CD14-positive monocyte (primary cell): ENCODE results near the gene TLE7. TPM values are rescaled to one million over a fixed set of nuclear protein-coding genes. Genes with fewer than 3 reads are reported as not detected.

ENCODE experiments used
- DNase-seq, 3 donors: peaks; one replicate each; pipeline ENCODE4 v3.0.0-alpha.2; 2011 to 2022
- H2AFZ ChIP-seq: 2 replicates; pipeline ENCODE4 v1.6.0; 2012; ENCODE audit warnings: mild to moderate bottlenecking, low read depth, low read length, inconsistent platforms; ENCODE audit not compliant: insufficient read depth, poor library complexity, severe bottlenecking
- H3K27ac ChIP-seq, 2 donors: 1 replicate in 1 of 2; 2 replicates in 1 of 2; pipeline ENCODE4 v1.5.1; 2012 to 2013; ENCODE audit warnings: low read length in 2 of 2, control low read depth in 1 of 2, inconsistent platforms in 1 of 2, low read depth in 1 of 2, mild to moderate bottlenecking in 1 of 2
- H3K27me3 ChIP-seq, 2 donors: one replicate each; pipeline versions ENCODE4 v1.6.0 to v1.6.1; 2011 to 2013; ENCODE audit warnings: low read length in 2 of 2; ENCODE audit not compliant: control insufficient read depth in 2 of 2, insufficient read depth in 2 of 2
- H3K36me3 ChIP-seq, 2 donors: replicated peaks in 1 of 2; 1 replicate in 1 of 2; 2 replicates in 1 of 2; pipeline versions ENCODE4 v1.5.1 to v1.6.1; 2012 to 2013; ENCODE audit warnings: low read length in 2 of 2, control low read depth in 1 of 2, inconsistent platforms in 1 of 2, mild to moderate bottlenecking in 1 of 2; ENCODE audit not compliant: insufficient read depth in 2 of 2, control insufficient read depth in 1 of 2
- H3K4me1 ChIP-seq, 2 donors: 1 replicate in 1 of 2; 2 replicates in 1 of 2; pipeline versions ENCODE4 v1.5.1 to v1.6.1; 2012 to 2013; ENCODE audit warnings: low read length in 2 of 2, control low read depth in 1 of 2, inconsistent platforms in 1 of 2, mild to moderate bottlenecking in 1 of 2, moderate library complexity in 1 of 2; ENCODE audit not compliant: insufficient read depth in 2 of 2, control insufficient read depth in 1 of 2
- H3K4me2 ChIP-seq: replicated peaks from 2 replicates; pipeline ENCODE3; 2012; ENCODE audit warnings: low read length, moderate library complexity, mild to moderate bottlenecking; ENCODE audit not compliant: poor library complexity, severe bottlenecking; ENCODE audit errors: extremely low read depth
- H3K4me3 ChIP-seq, 3 experiments: fragments of 200-600 bp in 1 of 3; sonication (generic) in 1 of 3; replicated peaks in 1 of 3; 1 replicate in 2 of 3; 2 replicates in 1 of 3; pipeline ENCODE4 v1.5.1; 2011 to 2013; ENCODE audit warnings: low read length in 3 of 3, mild to moderate bottlenecking in 3 of 3, control low read depth in 2 of 3, low read depth in 2 of 3, inconsistent platforms in 1 of 3, moderate library complexity in 1 of 3
- H3K79me2 ChIP-seq: 2 replicates; pipeline ENCODE4 v1.6.0; 2012; ENCODE audit warnings: mild to moderate bottlenecking, control low read depth, inconsistent platforms, low read length, moderate library complexity; ENCODE audit not compliant: insufficient read depth
- H3K9ac ChIP-seq: 2 replicates; pipeline ENCODE4 v1.6.0; 2017; ENCODE audit warnings: low read length, mild to moderate bottlenecking; ENCODE audit not compliant: insufficient read depth, poor library complexity, severe bottlenecking
- H3K9me3 ChIP-seq, 2 donors: replicated peaks in 1 of 2; 1 replicate in 1 of 2; 2 replicates in 1 of 2; pipeline versions ENCODE4 v1.5.1 to v1.6.1; 2012 to 2013; ENCODE audit warnings: low read length in 2 of 2, control low read depth in 1 of 2; ENCODE audit not compliant: control insufficient read depth in 1 of 2, insufficient read depth in 1 of 2
- H4K20me1 ChIP-seq: 2 replicates; pipeline ENCODE4 v1.6.0; 2012; ENCODE audit warnings: mild to moderate bottlenecking, low read length, control low read depth, moderate library complexity; ENCODE audit not compliant: insufficient read depth
- H3K27ac Mint-ChIP-seq, 7 donors: one replicate each; pipeline ENCODE4 v1.8.0; 2020; ENCODE audit warnings: mild to moderate bottlenecking in 7 of 7, mixed read lengths in 7 of 7, moderate library complexity in 6 of 7, inconsistent platforms in 2 of 7
- H3K27me3 Mint-ChIP-seq, 3 donors: one replicate each; pipeline ENCODE4 v1.8.0; 2021 to 2022; ENCODE audit warnings: low read depth in 3 of 3, mild to moderate bottlenecking in 3 of 3, mixed read lengths in 3 of 3, moderate library complexity in 3 of 3, inconsistent platforms in 1 of 3
- H3K36me3 Mint-ChIP-seq, 2 donors: one replicate each; pipeline ENCODE4 v1.8.0; 2020; ENCODE audit warnings: mixed read lengths in 2 of 2, inconsistent platforms in 1 of 2, mild to moderate bottlenecking in 1 of 2
- H3K4me1 Mint-ChIP-seq: one replicate; pipeline ENCODE4 v1.8.0; 2020; ENCODE audit warnings: mild to moderate bottlenecking, mixed read lengths
- H3K4me3 Mint-ChIP-seq, 2 donors: one replicate each; pipeline ENCODE4 v1.8.0; 2020; ENCODE audit warnings: mild to moderate bottlenecking in 2 of 2, mixed read lengths in 2 of 2, moderate library complexity in 1 of 2
- H3K9me3 Mint-ChIP-seq, 7 donors: one replicate each; pipeline ENCODE4 v1.8.0; 2020 to 2022; ENCODE audit warnings: mixed read lengths in 7 of 7, mild to moderate bottlenecking in 6 of 7, moderate library complexity in 6 of 7, inconsistent platforms in 2 of 7
- WGBS: methylation state at CpG from one replicate; pipeline ENCODE4 v1.1.5; 2013; ENCODE audit warnings: missing lambda C conversion rate; ENCODE audit not compliant: insufficient coverage; 5-methylcytosine and 5-hydroxymethylcytosine counted together
- intact Hi-C, 2 donors: fragments of 100-400 bp; cut with micrococcal nuclease; formaldehyde crosslinking; loops; one replicate each; pipeline versions ENCODE4 v1.15.0 to v1.15.1; 2023
- polyA plus RNA-seq, 3 donors: library from polyadenylated mRNA; depleted of rRNA in 1 of 3; unstranded in 2 of 3; stranded (reverse) in 1 of 3; fragments of 300-500 nt in 2 of 3; fragments of >200 nt in 1 of 3; fragmentation: Illumina TruSeq in 2 of 3; gene quantifications; 1 replicate in 2 of 3; 2 replicates in 1 of 3; pipeline ENCODE4 v1.2.3, GENCODE V29; 2012 to 2021
- TF ChIP-seq, protein P1 (sequence below): fragments of 200-600 bp; IDR thresholded peaks from one replicate; pipeline ENCODE4 v1.8.0; 2022; ENCODE audit warnings: antibody characterized with exemption, mild to moderate bottlenecking

The TLE7 gene
- polyA plus RNA-seq, 3 donors: not detected

DNA sequence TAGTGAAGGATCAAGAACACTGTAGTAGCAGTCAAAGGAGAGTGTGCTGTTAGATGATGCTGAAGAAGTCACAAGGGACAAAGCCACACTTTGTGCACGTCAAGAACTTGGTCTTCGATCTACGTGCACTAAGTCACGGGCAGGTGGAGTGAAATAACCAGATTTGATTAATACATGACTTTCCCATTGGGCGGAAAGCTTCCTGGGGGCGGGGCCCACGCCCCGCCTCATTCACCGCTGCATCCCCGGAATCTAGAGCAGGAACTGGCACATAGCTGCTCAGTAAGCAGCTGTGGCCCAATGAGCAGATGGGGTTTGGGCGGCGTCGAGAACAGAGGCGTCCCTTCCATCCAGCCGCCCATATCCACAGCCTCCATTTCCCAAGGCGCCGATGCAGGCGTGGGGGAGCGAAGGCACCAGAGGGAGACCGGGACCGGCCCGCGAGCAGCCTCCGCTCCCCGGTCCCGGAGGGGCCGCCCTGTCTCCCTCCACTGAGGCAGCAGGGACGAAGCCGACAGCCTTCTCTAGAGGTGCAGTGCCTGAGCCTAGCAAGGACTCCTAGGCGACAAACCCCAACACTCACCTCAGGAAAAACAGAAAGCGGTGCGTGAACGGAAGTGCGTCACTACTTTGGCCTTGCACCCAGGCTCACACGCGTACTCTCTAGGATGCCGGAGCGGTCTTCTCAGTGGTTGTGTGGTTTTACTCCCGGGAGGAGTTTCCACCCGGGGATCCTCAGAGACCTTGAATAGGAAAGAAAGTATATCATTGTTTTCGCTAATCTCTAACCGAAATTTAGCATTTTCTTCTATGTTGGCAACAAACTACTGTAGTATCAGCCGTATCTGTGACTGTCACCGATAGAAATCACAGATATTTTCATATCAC lies 42.4 kb upstream of the TLE7 start:
- no peaks in the 10 kb centered on the region for H4K20me1 ChIP-seq

GRCh38 chr16:71482569-71482968 lies 40.7 kb upstream of the TLE7 start:
- Histone ChIP-seq H3K4me3 (no peak overlapping the region), H3K79me2 (no peaks in the 10 kb centered on the region), H3K9ac (no peak overlapping the region), H3K4me1 (peaks cover 10 to 20% of the 10 kb centered on the region in 2 donors), H3K27ac (no peak overlapping the region), H3K4me2 (no peak overlapping the region), H4K20me1 (no peaks in the 10 kb centered on the region), H3K9me3 (no peaks in the 10 kb centered on the region), H3K27me3 (no peaks in the 10 kb centered on the region), H3K36me3 (peaks cover 0 to 5% of the 10 kb centered on the region in 2 donors), H2AFZ (no peak overlapping the region)
- H3K27ac Mint-ChIP-seq: no peak overlapping the region
- no peak for DNase-seq
- intact Hi-C loops: no loop called here
- no CpG with 5 or more reads among the region's 5 CpGs for WGBS
- no peak overlapping the region for H3K4me3 Mint-ChIP-seq
- peaks cover 5 to 9% of the 10 kb centered on the region in 2 donors for H3K36me3 Mint-ChIP-seq
- TF ChIP-seq, protein P1, sequence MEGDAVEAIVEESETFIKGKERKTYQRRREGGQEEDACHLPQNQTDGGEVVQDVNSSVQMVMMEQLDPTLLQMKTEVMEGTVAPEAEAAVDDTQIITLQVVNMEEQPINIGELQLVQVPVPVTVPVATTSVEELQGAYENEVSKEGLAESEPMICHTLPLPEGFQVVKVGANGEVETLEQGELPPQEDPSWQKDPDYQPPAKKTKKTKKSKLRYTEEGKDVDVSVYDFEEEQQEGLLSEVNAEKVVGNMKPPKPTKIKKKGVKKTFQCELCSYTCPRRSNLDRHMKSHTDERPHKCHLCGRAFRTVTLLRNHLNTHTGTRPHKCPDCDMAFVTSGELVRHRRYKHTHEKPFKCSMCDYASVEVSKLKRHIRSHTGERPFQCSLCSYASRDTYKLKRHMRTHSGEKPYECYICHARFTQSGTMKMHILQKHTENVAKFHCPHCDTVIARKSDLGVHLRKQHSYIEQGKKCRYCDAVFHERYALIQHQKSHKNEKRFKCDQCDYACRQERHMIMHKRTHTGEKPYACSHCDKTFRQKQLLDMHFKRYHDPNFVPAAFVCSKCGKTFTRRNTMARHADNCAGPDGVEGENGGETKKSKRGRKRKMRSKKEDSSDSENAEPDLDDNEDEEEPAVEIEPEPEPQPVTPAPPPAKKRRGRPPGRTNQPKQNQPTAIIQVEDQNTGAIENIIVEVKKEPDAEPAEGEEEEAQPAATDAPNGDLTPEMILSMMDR: no peak
- peaks cover 17% of the 10 kb centered on the region for H3K4me1 Mint-ChIP-seq
- peaks cover 1 to 5% (median 3%) of the 10 kb centered on the region in 3 donors for H3K27me3 Mint-ChIP-seq
- peaks cover 4 to 6% (median 4%) of the 10 kb centered on the region in 7 donors for H3K9me3 Mint-ChIP-seq

More for the DNA sequence above, 42.4 kb upstream of the TLE7 start:
- H3K79me2 ChIP-seq: no peaks in the 10 kb centered on the region
- H3K9ac ChIP-seq: peak overlapping the region; percentile 83
- no peaks in the 10 kb centered on the region for H3K27me3 ChIP-seq
- Mint-ChIP-seq H3K4me3 (peak overlapping the region; percentile 82 to 90), H3K27me3 (peaks cover 1 to 5% (median 3%) of the 10 kb centered on the region in 3 donors), H3K4me1 (peaks cover 17% of the 10 kb centered on the region), H3K27ac (peak overlapping the region; percentile 83 to 92 (median 89)), H3K36me3 (no peaks in the 10 kb centered on the region), H3K9me3 (peaks cover 4 to 6% (median 4%) of the 10 kb centered on the region in 7 donors)
- H3K4me3 ChIP-seq: peak overlapping the region; percentile 50 to 93 (median 84)
- peaks cover 10 to 20% of the 10 kb centered on the region in 2 donors for H3K4me1 ChIP-seq
- H3K9me3 ChIP-seq: no peaks in the 10 kb centered on the region
- H3K36me3 ChIP-seq: no peaks in the 10 kb centered on the region
- TF ChIP-seq, protein P1: no peak
- intact Hi-C loops: loop anchor here in 1 of 2 donors (2.0 kb wide), 1 partner anchor 21 kb away; the partner anchor contains the start of gene ZNF23
- peak; percentile 75 to 88 (median 76) for DNase-seq
- H3K27ac ChIP-seq: peak overlapping the region; percentile 94 to 95
- H2AFZ ChIP-seq: peak overlapping the region; percentile 87
- WGBS: 0% methylated on average over 33 of the region's 44 CpGs
- H3K4me2 ChIP-seq: peak overlapping the region; percentile 71
